ENCODE data around the gene SUSD3.

SUSD3 gene

DNA sequence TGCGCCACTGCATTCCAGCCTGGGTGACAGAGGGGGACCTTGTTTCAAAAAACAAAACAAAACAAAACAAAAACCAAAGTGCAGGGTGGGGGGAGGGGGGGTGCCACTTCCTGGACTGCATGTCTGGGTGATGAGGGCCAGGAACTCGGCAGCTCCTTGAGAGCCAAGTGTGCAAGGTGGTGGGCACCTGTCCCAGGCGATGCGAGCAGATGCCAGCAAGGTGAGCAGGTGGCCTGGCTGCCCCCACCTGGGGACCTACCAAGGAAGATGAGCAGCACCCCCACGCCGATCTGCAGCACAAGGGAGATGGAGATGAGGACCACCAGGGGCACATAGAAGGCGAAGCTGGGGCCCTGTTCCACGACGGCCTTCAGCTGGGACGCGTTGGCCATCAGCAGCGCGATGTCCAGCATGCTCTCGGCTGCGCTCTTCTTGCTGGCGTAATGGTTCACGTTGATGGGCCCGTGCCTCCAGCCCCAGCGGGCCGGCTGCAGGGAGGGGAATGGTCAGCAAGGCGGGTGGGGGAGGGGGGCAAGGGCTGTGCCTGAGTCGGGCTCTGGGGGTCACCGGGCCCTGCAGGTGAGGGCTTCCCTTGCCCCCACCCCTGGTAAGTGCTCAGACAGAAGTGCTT, 67.8 kb downstream of the SUSD3 start:
- no peak for DNase-seq (ENCODE audit: low spot score)

DNA sequence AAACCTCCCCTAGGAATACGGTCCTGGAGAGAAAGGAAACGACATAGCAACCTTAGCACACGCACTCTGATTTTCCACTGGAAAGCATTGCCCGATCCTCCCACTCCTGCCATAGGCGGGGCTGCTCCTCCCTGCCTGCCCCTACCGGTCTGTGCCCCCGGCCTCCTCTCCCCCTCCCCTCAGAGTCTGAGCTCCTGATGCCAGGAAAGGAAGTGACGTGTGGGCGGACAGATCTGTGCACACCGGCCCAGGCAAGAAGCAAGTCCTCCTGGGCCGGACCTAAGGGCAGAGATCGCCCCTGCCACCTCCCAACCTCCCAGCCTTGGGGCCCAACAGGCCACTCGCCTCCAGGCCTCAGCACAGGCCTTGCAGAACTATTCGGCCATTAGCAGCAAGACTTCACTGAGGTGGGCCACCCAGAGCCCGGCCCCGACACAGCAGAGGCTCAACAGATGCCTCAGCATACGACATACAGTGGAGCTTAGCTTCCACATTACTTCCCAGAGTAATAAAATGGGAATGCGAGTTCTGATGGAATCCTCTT, 68.4 kb downstream of the SUSD3 start:
- DNase-seq (ENCODE audit: low spot score), result no peak

DNA sequence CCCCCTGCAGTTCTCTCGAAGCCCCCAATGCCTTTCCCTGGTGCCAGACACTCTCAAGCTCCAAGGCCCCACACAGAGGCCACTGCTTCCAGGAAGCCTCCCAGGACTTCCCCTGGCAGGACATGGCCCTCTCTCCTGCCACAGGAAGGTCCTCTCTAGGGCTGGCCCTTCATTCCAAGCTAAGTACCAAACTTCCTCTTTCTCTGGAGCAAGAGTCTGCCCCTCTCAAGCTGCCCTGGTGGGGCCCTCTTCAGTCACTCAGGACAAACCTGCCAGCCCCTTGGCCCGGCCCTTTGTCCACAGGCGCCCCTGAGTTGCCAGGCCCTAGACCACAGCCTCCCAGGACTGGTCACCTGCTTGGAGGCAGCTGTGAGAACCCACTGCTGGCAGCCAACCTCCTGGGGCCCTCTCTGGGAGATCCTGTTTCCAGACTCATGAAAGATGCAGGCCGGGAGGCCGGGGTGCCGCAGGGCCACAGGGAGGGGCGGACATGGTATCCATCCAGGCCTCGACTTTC, 69.0 kb downstream of the SUSD3 start:
- DNase-seq (ENCODE audit: low spot score), result no peak

DNA sequence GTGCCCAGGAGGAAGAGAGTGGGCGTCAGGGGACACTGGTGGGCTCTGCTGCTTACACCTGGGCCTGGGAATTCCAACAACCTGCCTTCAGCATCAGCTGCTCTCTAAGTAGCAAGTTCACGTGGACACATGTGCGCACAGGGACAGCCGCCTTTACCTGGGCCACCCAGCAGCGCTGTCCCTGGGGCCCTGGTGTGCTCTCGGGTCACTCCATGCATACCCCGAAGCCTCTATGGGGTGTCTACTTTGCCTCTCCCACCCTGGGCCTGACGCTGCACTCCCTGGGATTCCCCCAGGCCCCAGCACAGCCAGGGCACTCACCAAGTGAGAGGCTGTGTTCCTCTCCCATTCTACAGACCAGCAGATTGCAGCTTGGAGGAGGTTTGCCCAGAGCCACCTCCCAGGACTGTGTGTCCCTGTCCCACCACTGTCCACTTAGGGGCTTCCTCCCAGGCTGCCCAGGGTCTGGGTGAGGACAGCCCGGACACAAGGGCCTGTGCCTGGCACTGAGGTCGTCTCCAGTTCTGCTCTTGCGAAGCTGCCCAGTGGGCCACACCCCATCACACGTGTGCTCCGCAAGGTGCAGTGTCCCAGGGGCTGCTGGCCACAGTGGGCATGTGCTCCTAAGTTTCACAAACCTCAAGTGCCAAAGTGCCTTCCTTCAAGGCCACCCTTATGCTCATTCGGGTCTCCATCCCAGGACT, 69.7 kb downstream of the SUSD3 start:
- DNase-seq (ENCODE audit: low spot score), result no peak

DNA sequence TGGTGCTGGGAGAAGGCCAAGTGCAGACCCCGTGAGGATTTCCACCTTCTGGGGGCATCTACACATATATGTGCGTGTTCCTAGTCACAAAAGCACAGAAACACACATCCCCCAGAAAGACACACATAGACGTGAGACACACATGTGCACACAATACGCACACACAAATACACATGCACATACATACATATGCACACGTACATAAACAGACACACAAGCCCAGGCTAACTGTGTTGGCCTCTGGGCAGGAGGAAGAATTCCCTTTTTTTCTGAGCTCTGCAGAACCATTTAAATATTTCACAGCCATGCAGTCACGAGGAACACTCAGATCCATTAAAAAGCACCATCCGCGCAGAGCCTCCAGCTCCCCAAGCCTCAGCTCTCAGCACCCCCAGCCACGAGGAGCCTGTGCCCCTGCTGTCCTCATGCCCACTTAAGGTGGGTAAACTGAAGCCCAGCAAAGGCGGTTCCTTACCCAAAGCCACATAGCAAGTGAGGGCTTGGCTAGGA, 70.3 kb downstream of the SUSD3 start:
- no peak for DNase-seq (ENCODE audit: low spot score)

DNA sequence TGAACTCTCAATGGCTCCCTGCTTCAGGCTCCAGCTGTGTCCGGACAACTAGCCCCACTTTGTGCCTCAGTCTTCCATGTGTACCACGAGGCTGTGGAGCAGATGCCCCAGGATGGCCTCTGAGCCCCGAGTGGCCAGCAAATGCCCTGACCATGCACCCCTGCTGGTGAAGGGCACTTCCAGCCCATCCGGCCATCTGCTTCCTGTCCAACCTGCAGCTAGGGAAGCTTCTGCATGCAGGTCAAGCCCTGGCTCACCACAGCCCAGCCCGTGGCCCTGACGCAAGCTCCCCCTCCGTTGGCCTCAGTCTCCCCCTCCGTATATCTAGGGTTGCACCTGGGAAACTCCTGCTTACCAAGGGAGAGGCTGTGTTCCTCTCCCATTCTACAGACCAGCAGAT, 70.8 kb downstream of the SUSD3 start:
- DNase-seq (ENCODE audit: low spot score), result no peak

DNA sequence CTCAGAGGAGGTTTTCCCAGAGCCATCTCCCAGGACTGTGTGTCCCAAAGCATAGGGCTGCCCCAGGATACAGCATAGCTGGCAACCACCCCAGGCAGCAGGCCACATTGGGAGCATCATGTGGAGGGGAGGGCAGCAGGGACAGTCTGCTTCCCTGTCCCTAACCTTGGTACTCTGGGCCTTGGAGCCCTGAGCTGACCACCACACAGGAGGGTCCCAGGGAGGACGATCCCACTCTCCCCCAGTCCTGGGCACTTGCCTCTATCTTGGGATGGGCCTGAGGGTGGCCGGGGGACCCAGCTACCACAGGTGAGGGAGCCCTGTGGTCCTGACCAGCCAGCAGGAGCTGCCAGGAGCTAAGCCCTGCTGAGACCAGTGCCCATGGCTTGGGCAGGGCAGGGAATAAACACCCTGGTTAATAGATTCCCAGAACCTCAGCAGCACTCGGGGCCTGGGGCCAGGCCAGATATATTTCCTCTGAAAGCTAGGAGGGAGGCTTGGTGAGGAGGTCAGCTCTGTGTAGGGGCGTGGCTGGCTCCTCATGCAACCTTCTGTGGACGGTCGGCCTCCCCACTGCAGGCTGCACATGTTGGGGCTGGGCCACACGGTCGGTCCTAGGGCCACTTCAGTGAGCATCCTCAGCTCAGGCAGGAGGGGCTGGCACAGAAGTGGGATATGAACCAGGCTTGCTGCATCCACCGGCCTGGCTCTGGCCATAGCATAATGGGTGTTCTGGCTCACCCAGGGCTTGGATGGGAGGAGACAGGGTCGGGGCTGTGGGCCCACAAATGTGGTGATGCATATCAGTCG, 71.4 kb downstream of the SUSD3 start:
- DNase-seq (ENCODE audit: low spot score), result no peak

DNA sequence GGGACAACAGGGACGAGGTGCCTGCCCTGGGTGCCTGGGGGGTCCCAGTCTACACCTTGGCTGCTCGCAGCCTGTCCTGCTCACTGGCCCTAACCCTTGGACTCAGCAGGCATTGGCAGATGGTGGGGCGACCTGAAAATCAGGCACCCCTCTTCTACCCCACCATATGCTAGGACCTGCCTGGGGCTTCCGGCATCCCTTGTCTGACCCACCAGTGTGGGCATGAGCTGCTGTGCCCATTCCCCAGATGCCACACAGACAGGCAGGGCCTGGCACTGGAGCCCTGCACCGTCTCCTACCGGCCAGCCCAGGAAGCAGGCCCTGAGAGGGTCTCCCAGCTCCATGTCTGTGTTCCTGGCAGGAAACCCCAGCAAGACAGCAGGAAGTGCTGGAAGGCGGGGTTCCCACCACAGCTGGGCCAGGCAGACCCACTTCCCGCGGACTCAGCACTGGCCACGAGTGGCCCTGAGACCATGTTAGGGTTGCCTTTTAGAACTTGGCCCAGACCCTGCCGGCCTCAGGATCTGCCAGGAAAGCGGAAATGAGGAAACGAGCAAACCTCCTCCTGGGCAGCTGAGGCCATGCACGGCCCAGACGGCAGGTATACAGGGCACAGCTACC, 72.5 kb downstream of the SUSD3 start:
- DNase-seq (ENCODE audit: low spot score), result no peak

DNA sequence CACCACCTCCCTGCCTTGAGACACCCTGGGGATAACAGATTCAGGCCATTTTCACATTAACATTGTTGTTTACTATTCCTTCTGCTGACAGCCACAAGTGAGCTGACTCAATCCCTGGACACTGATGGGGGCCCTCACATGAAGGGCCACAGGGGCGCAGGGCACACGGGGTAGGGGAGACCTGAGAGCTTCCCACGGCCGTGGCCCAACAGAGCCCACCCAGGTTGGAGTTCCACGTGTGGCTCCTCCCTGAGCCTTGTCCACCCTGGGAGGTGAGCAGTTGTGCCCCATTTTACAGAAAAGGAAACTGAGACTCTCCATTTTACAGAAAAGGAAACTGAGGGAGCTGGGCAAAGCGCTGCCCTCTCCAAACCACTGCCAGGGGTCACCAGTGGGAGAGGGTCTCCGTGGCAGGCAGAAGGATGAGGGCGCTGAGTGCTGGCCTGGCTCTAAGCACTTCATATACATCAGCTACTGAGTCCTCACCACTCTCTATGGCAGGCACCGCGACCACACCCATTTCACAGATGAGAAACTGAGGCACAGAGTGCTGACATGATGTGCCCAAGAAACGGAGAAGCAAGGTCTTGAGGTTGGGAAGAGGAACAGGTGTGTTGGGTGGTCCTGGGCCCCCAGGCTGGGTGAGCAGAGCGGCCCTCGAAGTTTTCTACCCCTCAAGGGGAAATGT, 73.2 kb downstream of the SUSD3 start:
- no peak for DNase-seq (ENCODE audit: low spot score)

DNA sequence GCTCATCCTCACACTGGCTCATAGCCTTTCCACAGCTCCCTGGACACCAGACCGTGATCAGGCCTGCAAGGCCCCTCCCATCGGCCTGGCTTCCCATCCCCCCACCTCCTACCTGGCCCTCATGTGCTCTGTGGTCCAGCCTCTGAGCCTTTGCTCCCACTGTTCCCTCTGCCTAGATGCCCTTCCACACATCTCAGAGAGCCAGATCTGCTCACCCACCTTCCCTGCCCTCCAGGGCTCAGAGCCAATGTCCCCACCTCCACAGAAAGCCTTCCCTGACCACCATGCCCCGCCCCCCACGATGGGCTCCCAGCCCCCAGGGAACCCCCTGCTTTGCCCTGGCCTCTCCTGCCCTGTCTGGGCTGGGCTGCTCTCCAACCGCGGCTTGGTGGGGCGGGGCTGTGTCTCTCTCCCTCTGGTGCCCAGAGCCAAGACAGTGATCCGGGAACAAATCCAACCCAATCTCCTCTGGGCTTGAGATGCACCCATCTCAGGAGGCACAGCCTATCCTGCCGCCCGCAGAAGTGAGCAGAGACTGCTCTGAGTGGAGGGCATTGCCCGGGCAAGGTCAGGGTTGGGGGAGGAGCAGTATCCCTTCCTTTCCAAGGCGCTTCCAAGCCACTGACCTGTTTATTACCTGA, 73.9 kb downstream of the SUSD3 start:
- DNase-seq (ENCODE audit: low spot score), result no peak

DNA sequence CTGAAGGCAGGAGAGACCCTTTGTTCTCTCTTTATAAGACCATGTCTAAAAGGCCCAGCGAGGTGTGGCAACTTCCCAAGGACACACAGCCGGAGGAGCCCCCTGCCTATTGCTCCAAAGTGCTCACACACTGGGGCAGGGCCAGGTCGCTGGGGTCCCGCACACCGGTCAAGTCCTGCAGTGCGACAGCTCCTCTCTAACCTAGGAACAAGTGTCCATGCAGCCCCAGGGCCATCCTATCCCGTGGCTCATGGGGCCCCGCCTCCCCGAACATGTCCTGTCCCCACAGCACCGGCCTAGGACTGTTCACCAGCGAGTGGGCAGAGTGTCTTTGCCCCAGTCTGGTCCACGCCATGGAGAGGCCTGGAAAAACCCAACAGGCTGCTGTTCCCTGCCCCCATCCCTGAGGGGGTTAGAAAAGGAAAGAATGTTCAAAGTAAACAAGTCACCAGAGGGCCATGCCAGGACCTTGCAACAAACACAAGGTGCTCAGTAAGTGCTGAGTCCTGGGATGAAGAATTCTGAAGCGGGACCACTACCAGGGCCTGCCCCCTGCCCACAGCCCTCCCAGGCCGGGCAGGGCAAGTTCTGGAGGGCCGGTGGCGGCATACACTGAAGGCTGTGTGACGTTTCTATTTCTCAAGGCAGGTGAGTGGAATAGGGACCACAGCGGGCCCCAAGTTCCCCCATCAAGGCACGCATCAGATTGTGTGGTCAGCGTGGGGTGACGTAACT, 74.6 kb downstream of the SUSD3 start:
- DNase-seq (ENCODE audit: low spot score), result peak; percentile 63

DNA sequence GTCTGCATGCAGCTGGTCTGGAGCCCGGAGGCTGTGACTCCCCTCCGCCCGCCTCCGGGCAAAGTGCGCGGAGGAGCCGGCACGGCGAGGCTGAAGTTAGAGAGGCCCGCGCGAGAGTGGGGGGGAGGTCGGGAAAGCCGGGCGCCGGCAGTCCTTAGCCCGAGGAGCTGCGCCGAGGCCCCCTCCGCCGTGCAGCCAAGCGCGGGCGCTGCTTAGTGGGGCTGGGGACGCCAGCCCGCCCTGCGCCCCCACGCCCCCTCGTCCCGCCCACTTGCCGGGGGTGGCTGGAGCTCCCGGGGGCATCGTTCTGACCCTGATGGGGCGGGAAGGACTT, 75.1 kb downstream of the SUSD3 start:
- DNase-seq (ENCODE audit: low spot score), result no peak

DNA sequence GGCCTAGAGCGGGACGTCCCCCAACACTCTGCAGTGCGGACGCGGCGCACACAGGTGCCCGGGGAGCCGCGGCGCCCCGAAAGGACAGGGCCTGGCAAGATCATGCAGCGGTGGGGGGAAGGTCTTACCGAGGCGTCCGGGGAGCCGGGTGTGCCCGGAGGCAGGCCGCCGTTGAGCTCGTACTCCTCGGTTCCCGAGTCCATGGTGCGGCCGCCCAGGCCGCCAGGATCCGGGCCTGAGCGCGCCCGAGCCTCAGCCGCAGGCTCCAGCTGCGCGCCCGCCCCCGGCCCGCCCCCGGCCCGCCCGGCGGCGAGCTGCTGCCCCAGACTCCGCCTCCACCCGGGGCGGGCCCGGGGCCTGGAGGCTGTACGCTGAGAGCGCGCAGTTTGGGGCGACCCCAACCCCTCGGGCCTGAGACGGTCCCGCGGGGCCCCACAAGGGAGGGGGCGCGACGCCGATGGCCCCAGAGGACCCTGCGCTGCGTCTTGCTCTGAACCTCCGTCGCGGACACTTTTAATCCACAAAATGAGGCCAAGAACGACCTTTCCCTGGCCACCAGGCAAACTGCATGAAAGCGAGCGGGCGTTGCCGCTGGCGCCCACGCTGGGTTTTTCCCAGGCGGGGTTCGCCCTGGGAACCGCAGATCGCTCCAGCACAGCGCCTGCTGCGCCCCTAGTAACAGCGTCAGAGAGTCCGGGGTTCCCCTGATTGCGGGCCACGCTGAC, 75.7 kb downstream of the SUSD3 start, which contains the start of gene NINJ1:
Gene NINJ1, minus strand, starts transcription at position 237 of the 725 bp plus-strand sequence. Its CDS starts 34 bp downstream, at position 203.
- peak; percentile 75 for DNase-seq (ENCODE audit: low spot score)
